ENCODE results near the gene FUT7.

DNA sequence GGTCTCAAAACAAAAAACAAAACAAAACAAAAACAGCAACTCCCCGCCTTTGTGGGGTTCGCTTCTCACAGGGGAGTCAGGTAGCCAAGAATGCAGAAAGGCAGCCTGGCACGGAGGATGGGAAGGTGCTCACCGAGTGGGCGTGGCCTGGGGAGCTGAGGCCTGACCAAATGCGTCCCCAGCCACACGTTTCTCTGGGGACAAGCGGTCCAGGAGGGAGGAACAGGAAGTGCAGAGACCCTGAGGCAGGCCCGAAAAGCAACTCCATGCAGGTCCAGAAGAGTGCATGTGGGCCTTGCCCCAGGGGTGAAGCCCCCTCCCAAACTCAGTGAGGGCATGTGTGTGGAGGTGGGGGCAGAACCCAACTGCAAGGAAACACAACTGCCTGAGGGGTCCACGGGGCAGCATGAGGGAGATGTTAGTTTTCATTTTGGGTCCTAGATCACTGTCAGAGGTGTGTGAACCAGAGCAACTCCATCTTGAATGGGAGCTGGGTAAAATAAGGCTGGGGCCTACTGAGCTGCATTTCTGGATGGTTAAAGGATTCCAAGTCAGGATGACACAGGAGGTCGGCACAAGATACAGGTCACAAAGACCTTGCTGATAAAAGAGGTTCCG is 42.9 kb upstream of the FUT7 start:
- TF ChIP-seq, protein P1, sequence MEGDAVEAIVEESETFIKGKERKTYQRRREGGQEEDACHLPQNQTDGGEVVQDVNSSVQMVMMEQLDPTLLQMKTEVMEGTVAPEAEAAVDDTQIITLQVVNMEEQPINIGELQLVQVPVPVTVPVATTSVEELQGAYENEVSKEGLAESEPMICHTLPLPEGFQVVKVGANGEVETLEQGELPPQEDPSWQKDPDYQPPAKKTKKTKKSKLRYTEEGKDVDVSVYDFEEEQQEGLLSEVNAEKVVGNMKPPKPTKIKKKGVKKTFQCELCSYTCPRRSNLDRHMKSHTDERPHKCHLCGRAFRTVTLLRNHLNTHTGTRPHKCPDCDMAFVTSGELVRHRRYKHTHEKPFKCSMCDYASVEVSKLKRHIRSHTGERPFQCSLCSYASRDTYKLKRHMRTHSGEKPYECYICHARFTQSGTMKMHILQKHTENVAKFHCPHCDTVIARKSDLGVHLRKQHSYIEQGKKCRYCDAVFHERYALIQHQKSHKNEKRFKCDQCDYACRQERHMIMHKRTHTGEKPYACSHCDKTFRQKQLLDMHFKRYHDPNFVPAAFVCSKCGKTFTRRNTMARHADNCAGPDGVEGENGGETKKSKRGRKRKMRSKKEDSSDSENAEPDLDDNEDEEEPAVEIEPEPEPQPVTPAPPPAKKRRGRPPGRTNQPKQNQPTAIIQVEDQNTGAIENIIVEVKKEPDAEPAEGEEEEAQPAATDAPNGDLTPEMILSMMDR (IDR thresholded peaks at IDR 0.05; ENCODE audit: low read length) = no peak
- TF ChIP-seq EZH2 (IDR thresholded peaks at IDR 0.05; ENCODE audit: borderline replicate concordance, low read length) = no peak
